Gastroesophageal sphincter (tissue), 3 donors: ENCODE results near the gene CBX7.

Source experiments
- POLR2A ChIP-seq, 2 donors: fragments of 450-650 bp; IDR thresholded peaks; one replicate each; pipeline ENCODE4 v1.6.1; 2017; ENCODE audit warnings: antibody characterized with exemption in 2 of 2, mild to moderate bottlenecking in 2 of 2, moderate library complexity in 1 of 2
- POLR2AphosphoS5 ChIP-seq: sonication (generic); formaldehyde crosslinking; IDR thresholded peaks from one replicate; pipeline ENCODE4 v1.6.1; 2017; ENCODE audit warnings: antibody characterized with exemption
- TF ChIP-seq, protein P1 (sequence below), 4 experiments: fragments of 200-600 bp in 2 of 4; fragments of 450-650 bp in 2 of 4; sonication (generic) in 1 of 4; IDR thresholded peaks; one replicate each; pipeline ENCODE4 v1.5.1; 2017 to 2019; ENCODE audit warnings: antibody characterized with exemption in 4 of 4, mild to moderate bottlenecking in 2 of 4, moderate library complexity in 2 of 4

DNA sequence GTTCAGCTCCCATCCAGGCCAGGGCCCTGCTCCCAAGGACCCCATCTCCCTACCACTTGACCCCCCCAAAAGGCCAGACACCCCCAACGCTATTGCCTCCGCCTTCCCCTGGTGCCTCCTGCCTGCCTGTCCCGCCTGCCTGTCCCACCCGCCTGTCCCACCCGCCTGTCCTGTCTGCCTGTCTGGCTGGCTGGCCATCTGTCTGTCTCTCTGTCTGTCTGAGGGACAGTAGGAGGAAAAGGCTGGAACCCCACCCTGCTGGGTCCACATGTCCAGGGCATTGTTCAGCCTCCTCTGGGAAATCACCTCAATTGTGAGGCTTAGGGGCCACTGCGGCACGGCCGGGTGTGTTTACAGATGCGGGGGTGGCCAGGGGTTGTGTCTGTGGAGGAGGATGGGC is 25.3 kb upstream of the CBX7 start:
- TF ChIP-seq, protein P1, sequence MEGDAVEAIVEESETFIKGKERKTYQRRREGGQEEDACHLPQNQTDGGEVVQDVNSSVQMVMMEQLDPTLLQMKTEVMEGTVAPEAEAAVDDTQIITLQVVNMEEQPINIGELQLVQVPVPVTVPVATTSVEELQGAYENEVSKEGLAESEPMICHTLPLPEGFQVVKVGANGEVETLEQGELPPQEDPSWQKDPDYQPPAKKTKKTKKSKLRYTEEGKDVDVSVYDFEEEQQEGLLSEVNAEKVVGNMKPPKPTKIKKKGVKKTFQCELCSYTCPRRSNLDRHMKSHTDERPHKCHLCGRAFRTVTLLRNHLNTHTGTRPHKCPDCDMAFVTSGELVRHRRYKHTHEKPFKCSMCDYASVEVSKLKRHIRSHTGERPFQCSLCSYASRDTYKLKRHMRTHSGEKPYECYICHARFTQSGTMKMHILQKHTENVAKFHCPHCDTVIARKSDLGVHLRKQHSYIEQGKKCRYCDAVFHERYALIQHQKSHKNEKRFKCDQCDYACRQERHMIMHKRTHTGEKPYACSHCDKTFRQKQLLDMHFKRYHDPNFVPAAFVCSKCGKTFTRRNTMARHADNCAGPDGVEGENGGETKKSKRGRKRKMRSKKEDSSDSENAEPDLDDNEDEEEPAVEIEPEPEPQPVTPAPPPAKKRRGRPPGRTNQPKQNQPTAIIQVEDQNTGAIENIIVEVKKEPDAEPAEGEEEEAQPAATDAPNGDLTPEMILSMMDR (IDR thresholded peaks at IDR 0.05), result no peak
- TF ChIP-seq POLR2AphosphoS5 (no peak), POLR2A (IDR thresholded peaks at IDR 0.05) (no peak)
